ENCODE results near the gene WAC. TPM values are rescaled to one million over a fixed set of nuclear protein-coding genes. Genes with fewer than 3 reads are reported as not detected.

The WAC gene
- total and polyA plus RNA-seq, 9 of the 15 experiments (the other 6 are each of a cell fraction or from before 2014, with no cell fraction given): 24.8 to 123 (median 78.2) TPM

DNA sequence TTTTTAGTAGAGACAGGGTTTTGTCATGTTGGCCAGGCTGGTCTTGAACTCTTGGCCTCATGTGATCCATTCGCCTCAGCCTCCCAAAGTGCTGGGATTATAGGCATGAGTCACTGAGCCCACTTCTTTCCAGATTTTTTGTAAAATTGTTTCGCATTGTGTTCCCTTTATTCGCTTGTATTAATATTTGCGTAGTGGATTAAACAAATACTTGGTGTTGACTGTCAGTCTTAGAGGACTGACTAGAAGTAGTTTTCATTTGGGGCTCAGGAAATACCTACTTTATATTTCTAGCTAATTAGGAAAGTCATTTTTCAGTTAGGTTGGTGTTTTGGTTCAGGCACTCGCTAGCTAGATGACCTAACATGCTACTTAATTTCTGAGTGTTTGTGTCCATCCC lies 11.1 kb downstream of the WAC start:
- H3K4me2 ChIP-seq (ENCODE audit: insufficient read depth, low read length): no peak overlapping the region
- intact Hi-C loops (cut with micrococcal nuclease): no loop called here
- H3K36me3 ChIP-seq (ENCODE audit: control insufficient read depth, insufficient read depth, low read length): peaks cover 94% of the 10 kb centered on the region
- WGBS (ENCODE audit: insufficient coverage, low coverage, missing lambda C conversion rate): 95% methylated on average over 5 of the region's 5 CpGs
- H4K20me1 ChIP-seq (replicated peaks; ENCODE audit: control insufficient read depth, insufficient read depth, low read length): peaks cover 9% of the 10 kb centered on the region; the same call in 1 of the 2 replicates
- DNase-seq (ENCODE audit: extremely low read depth in 1 of 4, low spot score in 3 of 4): no peak
- no peak overlapping the region for H3K9ac ChIP-seq (ENCODE audit: insufficient read depth in 1 of 2, low read depth in 2 of 2, low read length in 2 of 2)
- H2AFZ ChIP-seq (ENCODE audit: low read depth, low read length): no peak overlapping the region
- in situ Hi-C loops (cut with MboI): no loop called here
- H3K9me3 ChIP-seq (replicated peaks; ENCODE audit: control insufficient read depth, insufficient read depth, low read depth, low read length): no peaks in the 10 kb centered on the region
- H3K4me1 ChIP-seq (replicated peaks in 1 of 2; ENCODE audit: control insufficient read depth in 2 of 2, insufficient read depth in 2 of 2, low read length in 2 of 2): no peaks in the 10 kb centered on the region
- no peaks in the 10 kb centered on the region for H3K27me3 ChIP-seq (ENCODE audit: control insufficient read depth in 2 of 2, insufficient read depth in 2 of 2, low read length in 2 of 2)
- H3K4me3 ChIP-seq: no peak overlapping the region
- H3K79me2 ChIP-seq (ENCODE audit: control insufficient read depth, insufficient read depth, low read length): peaks cover 95% of the 10 kb centered on the region
- no peak for ATAC-seq
- no peaks in the 10 kb centered on the region for H3K9me1 ChIP-seq (ENCODE audit: control insufficient read depth, insufficient read depth, low read length)
- BruUV-seq (replicated peaks): no TSS peak
- POLR2A ChIA-PET: interaction anchor here (0.6 to 5.0 kb wide), 3 partner anchors 8 to 63 kb away, joined by 3 to 23 read pairs (median 22); no protein-coding TSS in a partner anchor
- no peak overlapping the region for H3K27ac ChIP-seq (ENCODE audit: extremely low read depth, low read depth, low read length)
- CTCF ChIA-PET (ENCODE audit: low intra/inter-chr PET ratio): no interaction called here
- FAIRE-seq: no peak
- TF ChIP-seq ZNF584 (CRISPR knock-in tag; IDR thresholded peaks at IDR 0.05; ENCODE audit: low read depth) (no peak), TAF1 (IDR thresholded peaks at IDR 0.05; ENCODE audit: control insufficient read depth, extremely low read depth, insufficient read depth, low read length, severe bottlenecking) (no peak), POU5F1 (IDR thresholded peaks at IDR 0.05; ENCODE audit: borderline replicate concordance, low read depth, low read length, partially characterized antibody) (no peak), ZKSCAN3 (CRISPR knock-in tag; IDR thresholded peaks at IDR 0.05) (no peak), IFI16 (CRISPR knock-in tag; IDR thresholded peaks at IDR 0.05) (no peak), ZNF41 (CRISPR knock-in tag; conservative IDR thresholded peaks at IDR 0.05) (no peak), RBM34 (IDR thresholded peaks at IDR 0.05; ENCODE audit: borderline replicate concordance, insufficient read depth, low read length) (no peak), SETDB1 (IDR thresholded peaks at IDR 0.05; ENCODE audit: low read length) (no peak), ZNF12 (CRISPR knock-in tag; IDR thresholded peaks at IDR 0.05) (no peak), SAFB (IDR thresholded peaks at IDR 0.05; ENCODE audit: borderline replicate concordance, low read depth, low read length) (no peak), GATA2 (CRISPR knock-in tag; IDR thresholded peaks at IDR 0.05) (no peak), ZNF184 (CRISPR knock-in tag; IDR thresholded peaks at IDR 0.05) (no peak), DNMT1 (IDR thresholded peaks at IDR 0.05) (no peak), MEF2A (IDR thresholded peaks at IDR 0.05; ENCODE audit: control insufficient read depth, low read depth, low read length) (no peak), NFRKB (IDR thresholded peaks at IDR 0.05; ENCODE audit: low read depth) (no peak), WHSC1 (IDR thresholded peaks at IDR 0.05; ENCODE audit: low read length) (no peak)
- TF ChIP-seq, protein P1, sequence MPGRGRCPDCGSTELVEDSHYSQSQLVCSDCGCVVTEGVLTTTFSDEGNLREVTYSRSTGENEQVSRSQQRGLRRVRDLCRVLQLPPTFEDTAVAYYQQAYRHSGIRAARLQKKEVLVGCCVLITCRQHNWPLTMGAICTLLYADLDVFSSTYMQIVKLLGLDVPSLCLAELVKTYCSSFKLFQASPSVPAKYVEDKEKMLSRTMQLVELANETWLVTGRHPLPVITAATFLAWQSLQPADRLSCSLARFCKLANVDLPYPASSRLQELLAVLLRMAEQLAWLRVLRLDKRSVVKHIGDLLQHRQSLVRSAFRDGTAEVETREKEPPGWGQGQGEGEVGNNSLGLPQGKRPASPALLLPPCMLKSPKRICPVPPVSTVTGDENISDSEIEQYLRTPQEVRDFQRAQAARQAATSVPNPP (IDR thresholded peaks at IDR 0.05; ENCODE audit: borderline replicate concordance, insufficient read depth, insufficient read length): no peak
- TF ChIP-seq, protein P2, sequence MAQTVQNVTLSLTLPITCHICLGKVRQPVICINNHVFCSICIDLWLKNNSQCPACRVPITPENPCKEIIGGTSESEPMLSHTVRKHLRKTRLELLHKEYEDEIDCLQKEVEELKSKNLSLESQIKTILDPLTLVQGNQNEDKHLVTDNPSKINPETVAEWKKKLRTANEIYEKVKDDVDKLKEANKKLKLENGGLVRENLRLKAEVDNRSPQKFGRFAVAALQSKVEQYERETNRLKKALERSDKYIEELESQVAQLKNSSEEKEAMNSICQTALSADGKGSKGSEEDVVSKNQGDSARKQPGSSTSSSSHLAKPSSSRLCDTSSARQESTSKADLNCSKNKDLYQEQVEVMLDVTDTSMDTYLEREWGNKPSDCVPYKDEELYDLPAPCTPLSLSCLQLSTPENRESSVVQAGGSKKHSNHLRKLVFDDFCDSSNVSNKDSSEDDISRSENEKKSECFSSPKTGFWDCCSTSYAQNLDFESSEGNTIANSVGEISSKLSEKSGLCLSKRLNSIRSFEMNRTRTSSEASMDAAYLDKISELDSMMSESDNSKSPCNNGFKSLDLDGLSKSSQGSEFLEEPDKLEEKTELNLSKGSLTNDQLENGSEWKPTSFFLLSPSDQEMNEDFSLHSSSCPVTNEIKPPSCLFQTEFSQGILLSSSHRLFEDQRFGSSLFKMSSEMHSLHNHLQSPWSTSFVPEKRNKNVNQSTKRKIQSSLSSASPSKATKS (CRISPR knock-in tag; IDR thresholded peaks at IDR 0.05): no peak
- TF ChIP-seq, protein P3, sequence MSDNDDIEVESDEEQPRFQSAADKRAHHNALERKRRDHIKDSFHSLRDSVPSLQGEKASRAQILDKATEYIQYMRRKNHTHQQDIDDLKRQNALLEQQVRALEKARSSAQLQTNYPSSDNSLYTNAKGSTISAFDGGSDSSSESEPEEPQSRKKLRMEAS (CRISPR knock-in tag; IDR thresholded peaks at IDR 0.05): no peak

Measured in K562 (cell line).